ENCODE measurements around the gene PRR14.
"Not testable (repeated sequence)": the region's sequence is repeated elsewhere in the genome, so short reads cannot be mapped to it uniquely, and the experiment has no call there.

The PRR14 gene

DNA sequence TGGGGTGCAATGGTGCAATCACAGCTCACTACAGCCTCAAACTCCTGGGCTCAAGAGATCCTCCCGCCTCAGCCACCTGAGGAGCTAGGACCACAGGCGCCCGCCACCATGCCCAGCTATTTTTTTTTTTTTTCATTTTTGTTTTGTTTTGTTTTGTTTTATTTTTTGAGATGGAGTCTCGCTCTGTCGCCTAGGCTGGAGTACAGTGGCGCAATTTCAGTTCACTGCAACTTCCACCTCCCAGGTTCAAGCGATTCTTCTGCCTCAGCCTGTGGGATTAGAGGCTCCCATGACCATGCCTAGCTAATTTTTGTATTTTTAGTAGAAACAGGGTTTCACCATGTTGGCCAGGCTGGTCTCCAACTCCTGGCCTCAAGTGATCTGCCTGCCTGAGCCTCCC, 18.3 kb upstream of the PRR14 start:
- not testable (repeated sequence) for DNase-seq (ENCODE audit: low read depth)

DNA sequence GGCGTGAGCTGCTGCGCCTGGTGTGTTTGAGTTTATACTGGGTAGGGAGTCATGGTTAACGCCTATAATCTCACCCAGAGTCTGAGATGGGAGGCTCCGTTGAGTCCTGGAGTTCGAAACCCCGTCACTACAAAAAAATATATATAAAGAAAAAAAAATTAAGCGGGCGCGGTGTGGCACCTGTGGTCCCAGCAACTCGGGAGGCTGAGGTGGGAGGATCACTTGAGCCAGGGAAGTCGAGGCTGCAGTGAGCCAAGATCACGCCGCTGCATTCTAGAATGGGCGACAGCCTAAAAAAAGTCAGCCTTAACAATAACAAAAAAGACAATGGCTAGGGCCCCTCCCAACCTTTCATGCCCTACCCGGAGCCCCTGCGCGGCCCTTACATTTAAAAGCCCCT, 17.2 kb upstream of the PRR14 start:
- no peak for DNase-seq (ENCODE audit: low read depth)

DNA sequence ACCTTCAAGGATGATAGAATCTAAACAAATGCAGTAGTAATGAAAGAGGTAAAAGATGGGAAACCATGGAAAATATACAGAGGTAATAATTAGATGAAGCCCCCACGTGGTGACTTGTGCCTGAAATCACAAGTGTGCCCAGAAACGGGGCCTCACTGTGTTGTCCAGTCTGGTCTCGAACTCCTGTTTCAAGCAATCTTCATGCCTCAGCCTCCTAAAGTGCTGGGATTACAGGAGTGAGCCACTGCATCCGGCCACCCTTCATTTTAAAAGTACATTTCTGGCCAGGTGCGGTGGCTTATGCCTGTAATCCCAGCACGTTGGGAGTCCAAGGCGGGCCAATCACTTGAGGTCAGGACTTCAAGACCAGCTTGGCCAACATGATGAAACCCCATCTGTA, 14.2 kb upstream of the PRR14 start:
- no peak for DNase-seq (ENCODE audit: low read depth)

DNA sequence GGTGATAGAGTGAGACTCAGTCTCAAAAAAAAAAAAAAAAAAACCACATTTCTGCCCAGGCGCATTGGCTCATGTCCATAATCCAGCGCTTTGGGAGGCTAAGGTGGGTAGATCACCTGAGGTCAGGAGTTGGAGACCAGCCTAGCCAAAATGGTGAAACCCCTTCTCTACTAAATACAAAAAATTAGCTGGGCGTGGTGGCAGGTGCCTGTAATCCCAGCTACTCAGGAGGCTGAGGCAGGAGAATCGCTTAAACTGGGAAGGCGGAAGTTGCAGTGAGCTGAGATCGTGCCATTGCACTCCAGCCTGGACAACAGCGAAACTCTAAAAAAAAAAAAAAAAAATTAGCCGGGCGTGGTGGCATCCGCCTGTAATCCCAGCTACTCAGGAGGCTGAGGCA, 13.6 kb upstream of the PRR14 start:
- not testable (repeated sequence) for DNase-seq (ENCODE audit: low read depth)

DNA sequence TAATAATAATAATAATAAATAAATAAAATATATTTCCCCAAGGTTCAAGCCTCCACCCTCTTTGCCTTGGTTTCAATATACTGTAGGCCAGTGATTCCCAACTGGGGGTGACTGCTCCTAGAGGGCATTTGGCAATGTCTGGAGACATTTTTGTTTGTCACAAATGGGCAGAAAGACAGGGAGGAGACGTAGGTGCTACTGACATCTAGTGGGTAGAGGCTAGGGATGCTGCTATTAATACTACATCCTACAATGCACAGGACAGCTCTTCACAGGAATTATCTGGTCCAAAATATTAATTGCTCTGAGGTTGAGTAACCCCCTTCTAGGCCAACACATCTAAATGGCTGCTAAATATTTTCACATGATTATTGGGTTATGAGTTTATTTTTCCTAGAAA, 12.8 kb upstream of the PRR14 start:
- DNase-seq (ENCODE audit: low read depth), result no peak

DNA sequence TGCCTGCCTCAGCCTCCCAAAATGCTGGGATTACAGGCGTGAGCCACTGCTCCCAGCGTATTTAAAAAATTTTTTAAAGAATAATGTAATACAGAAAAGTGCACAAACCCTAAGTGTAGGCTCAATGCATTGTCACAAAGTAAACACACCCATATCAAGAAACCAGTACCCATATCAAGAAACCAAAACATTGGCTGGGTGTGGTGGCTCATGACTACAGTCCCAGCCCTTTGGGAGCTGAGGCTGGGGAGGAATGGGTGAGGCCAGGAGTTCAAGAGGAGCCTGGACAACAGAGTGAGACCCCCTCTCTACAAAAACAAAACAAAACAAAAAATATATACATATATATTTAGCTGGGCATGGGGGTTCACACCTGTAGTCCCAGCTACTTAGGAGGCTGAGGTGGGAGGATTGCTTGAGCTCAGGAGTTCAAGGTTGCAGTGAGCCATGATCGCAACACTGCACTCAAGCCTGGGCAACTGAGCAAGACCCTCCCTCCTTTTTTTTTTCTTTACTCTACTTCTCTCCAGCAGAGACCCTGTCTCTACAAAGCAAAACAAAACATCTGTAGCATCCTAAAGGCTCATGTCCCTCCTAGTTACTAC, 9.3 kb upstream of the PRR14 start:
- no peak for DNase-seq (ENCODE audit: low read depth)

DNA sequence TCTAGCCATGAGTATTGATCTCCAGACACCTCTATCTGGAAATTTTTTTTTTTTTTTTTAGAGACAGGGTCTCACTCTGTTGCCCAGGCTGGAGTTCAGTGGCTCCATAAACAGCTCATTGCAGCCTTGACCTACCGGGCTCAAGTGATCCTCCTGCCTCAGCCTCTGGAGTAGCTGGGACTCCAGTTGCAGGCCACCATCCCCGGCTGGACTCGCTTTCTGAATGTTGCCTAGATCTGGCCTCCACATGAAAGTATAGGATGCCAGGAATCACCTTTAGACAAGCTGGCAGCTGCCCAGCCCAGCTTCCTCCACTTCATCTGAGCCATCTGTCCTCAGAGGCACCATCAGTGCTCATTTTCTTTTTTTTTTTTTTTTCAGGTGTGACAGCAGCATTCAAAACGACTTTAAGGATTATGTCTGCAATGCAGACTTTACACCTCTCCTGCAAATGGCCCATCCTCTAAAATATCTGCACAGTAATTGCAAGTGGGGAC, 6.4 kb upstream of the PRR14 start:
- no peak for DNase-seq (ENCODE audit: low read depth)

DNA sequence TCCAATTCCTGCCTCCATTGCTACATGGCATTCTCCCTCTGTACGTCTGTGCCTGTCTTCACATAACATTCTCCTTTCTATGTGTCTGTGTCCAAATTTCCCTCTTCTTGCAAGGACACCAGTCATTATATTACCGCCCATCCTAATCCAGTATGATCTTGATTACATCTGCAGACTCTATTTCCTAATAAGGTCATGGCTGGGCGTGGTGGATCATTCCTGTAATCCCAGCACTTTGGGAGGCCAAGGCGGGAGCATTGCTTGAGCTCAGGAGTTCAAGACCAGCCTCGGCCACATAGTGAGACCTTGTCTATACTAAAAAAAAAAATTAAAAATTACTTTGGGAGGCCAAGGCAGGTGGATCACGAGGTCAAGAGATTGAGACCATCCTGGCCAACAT, 5.0 kb upstream of the PRR14 start:
- no peak for DNase-seq (ENCODE audit: low read depth)

DNA sequence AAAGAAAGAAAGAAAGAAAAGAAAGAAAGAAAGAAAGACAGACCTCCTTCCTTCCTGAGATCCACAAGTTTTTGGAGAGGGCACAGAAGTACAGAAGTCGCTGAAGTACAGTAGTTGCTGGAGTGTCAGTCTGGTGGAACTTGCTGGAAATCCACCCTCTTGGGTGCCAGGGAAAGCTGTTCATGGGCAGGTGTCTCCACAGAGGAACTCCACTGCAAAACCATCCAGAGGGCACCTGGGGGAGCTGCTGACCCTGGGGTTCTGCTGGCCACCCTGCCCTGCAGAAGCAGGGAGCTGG, 3.5 kb upstream of the PRR14 start:
- DNase-seq (ENCODE audit: low read depth), result no peak

DNA sequence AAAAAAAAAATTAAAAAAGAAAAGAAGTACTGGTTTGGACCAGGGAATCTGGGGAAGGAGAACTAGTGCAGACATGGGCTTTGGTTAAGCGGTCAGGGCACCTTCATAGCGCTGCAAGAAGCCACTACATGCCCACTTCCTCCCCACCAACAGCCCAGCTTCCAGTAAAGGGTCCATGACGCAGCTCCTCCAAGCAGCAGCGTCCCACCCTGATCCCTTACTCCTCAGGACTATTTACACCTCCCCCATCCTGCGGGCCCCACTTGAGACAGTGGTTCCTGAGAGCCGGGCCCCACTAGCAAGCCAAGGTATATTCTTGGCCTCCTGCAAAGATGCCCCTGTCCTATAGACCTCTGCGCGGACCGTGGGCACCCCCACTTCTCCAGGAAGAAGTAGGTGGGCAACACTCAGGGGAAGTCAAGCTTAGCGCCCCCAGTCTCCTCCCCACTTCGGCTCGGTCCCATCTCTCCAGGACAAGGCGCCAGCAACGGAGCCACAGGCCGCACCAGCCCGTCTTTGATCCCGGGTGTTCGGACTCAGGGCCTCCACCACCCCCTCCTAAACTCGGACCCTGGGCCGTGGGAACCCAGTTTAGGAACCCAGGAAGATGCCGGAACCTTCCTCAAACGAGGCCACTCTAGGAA, 913 bp upstream of the PRR14 start:
- no peak for DNase-seq (ENCODE audit: low read depth)

DNA sequence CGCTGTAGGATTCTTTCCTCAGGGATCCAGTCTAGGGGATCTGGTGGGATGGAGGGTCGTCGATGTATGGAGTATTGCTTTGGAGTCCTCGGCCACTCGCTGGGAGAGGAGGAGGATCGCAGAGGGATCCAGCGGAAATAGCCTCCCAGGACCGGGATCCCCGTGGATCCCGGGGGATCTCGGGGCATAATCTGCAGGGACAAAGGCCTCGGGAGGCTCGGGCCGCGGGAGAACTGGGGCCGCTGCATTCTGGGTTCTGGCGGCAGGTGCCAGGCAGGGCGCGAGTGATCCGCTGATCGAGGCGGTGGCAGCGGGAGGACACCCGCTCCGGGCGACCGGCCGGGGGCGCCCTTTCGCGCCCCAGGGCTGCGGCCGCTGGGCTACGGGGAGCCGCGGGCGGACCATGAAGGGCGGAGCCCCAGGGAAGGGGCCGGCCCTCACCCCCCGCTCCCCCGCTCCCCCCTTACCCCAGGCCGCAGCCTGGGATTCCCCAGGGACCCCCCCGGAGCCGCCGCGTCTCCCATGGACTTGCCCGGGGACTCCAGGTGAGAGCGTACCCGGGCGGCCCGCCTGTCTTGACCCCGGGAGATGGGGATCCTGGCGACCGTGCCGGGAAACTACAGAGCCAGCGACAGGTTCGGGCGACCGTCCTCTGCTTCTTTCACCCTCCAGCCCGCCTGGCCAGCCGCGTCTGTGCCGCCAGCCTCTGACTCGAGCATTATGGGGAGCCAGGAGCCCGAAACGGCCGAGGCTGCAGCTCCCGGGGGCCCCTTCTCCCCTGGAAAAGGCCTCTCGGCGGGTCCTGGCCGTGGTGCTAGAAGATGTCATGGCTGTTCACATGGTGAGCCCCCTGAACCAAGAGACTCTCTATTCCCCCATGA, 604 bp downstream of the PRR14 start:
- DNase-seq (ENCODE audit: low read depth), result peak; percentile 61

DNA sequence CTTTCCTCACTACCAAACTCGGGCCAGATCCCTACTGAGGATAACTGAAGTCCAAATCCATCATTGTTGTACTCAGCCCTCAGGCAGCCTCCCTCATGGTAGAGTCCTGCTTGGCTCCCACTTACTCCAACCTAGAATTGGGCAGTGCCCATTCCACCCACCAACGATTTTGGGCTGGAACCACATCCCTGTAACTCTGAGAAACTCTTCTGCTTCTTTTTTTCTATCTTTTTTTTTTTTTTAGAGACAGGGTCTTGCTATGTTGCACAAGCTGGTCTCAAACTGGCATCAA, 1.2 kb downstream of the PRR14 start:
- DNase-seq (ENCODE audit: low read depth), result no peak

DNA sequence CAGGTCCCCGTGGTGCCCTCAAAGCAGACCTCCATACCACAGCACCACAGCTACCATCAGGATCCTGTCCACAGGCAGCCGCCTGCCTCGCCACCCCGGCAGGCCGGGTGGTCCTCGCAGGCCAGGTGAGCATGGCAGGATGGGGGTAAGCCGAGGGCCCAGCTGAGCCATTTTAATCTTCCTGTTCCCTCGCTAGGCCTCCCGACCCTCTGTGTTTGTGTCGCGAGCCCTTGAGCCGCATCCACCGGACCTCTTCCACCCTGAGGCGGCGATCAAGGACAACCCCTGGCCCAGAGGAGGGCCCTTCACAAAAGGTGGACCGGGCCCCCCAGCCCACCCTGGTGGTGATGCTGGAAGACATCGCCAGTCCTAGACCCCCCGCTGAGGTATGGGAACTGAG, 2.0 kb downstream of the PRR14 start:
- no peak for DNase-seq (ENCODE audit: low read depth)

DNA sequence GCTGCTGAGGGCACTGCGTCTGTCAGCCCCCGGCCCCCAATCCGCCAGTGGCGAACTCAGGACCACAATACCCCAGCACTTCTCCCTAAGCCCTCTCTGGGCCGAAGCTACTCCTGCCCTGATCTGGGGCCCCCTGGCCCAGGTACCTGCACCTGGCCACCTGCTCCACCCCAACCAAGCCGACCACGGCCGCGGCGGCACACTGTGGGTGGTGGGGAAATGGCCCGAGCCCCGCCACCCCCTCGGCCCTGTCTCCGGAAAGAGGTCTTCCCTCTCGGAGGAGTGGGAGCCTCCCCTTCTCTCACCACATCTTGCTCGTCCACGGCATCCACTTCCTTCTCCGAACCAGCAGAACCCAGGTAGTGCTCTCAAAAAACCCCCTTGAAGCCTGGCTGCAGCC, 4.1 kb downstream of the PRR14 start:
- DNase-seq (ENCODE audit: low read depth), result no peak

DNA sequence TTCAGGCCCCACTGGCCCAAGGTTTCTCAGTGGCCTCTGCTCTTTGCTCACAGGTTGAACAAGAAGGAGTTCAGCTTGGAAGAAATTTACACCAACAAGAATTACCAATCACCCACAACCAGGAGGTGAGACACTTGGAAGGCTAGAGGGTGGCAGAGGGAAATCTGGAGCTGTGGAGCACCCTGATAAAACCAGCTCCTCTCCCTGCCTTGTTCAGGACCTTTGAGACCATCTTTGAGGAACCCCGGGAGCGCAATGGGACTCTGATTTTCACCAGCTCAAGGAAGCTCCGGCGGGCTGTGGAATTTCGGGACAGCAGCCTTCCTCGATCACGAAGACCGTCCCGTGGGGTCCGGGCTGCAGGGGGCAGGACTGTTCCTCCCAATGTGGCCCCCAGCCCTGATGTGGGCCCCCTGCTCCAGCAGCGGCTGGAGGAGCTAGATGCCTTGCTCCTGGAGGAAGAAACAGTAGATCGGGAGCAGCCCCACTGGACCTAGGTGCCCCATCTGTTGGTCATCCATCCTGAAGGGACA, 5.1 kb downstream of the PRR14 start:
- DNase-seq (ENCODE audit: low read depth), result no peak

DNA sequence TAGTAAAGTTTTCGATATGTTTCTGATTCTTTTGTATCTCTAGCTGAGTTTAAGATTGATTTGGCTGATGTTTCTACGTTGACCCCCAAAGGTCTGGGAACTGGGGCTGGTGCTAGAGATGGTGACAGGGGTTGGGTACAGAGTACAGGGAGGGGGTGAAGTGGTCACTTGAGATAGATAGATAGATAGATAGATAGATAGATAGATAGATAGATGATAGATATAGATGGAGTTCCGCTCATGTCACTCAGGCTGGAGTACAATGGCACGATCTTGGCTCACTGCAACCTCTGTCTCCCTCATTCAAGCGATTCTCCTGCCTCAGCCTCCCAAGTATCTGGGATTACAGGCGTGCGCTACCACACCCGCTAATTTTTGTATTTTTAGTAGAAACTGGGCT, 5.6 kb downstream of the PRR14 start:
- no peak for DNase-seq (ENCODE audit: low read depth)

DNA sequence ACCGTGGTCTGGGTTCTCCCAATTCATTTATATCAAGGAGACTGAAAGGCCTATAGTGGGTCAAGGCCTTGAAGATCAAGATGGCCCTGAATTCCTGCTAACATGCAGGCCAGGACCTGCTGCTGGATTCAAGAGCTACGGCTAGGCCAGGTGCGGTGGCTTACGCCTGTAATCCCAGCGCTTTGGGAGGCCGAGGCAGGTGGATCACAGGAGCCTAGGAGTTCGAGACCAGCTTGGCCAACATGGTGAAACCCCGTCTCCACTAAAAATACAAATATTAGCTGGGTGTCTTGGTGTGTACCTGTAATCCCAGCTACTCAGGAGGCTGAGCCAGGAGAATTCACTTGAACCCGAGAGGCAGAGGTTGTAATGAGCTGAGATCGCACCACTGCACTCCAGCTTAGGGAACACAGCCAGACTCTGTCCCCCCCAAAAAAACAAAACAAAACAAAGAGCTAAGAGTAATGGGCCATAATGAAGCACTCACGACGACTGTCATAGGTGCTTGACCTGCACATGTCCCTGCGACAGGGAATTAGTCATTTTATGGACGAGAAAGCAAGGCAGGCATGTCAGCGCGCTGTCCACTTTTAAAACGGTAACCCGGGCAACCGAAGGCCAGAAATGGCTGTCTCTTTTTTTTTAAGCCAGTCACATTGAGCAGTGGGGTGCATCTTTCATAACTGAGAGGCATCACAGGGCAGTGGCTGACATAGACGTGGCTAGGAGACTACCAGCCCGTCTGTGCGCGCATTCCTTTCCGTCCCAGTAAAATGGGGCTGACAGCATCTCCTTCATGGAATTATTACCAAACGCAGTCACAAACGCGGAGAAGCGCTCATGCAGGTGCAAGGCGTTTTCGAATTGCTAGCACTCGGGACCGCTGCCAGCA, 6.5 kb downstream of the PRR14 start:
- DNase-seq (ENCODE audit: low read depth), result no peak

DNA sequence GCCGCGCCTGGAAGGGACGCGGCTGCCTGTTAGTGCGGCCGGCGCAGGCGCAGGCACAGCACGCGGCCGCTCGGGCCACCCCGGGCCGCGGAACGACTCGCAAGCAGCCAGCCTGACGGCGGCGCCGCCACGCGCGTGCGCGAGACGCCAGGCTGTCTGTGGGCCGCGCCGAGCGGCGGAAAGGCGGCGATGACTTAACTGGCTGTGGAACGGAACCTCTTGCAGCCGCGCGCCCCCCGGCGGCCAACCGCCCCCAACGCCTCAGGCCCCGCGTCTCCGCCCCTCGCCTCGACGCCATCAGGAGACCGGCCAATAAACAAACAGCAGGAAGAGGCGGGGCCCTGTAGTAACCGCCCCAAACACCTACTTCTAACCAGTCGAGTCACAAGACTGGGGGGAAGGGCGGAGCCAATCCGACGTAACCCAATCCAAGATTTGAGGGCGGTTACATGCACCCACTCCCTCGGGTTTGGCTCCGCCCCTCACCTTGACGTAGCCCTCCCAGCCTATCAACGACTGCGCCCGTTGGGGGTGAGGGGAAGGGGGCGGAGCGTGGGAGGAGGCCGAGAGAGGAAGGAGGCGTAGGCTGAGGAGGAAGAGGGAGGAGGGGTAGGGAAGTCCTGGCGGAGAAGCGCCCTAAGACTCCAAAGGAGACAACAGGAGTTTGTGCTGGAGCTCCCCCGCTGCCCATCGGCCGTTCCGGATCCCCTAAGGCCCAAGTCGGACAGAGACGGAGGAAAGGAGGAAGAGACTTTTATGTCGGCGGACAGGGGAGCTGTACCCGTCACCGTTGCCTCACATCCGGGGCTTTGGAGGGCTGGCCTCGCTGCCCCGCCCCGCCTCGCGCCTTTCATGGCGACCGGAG, 7.3 kb downstream of the PRR14 start, which contains the start of gene FBRS:
Gene FBRS (plus strand): TSS at position 566 of the 865 bp plus-strand sequence. CDS start 1,088 bp downstream, outside the sequence.
- peak; percentile 100 for DNase-seq (ENCODE audit: low read depth)

DNA sequence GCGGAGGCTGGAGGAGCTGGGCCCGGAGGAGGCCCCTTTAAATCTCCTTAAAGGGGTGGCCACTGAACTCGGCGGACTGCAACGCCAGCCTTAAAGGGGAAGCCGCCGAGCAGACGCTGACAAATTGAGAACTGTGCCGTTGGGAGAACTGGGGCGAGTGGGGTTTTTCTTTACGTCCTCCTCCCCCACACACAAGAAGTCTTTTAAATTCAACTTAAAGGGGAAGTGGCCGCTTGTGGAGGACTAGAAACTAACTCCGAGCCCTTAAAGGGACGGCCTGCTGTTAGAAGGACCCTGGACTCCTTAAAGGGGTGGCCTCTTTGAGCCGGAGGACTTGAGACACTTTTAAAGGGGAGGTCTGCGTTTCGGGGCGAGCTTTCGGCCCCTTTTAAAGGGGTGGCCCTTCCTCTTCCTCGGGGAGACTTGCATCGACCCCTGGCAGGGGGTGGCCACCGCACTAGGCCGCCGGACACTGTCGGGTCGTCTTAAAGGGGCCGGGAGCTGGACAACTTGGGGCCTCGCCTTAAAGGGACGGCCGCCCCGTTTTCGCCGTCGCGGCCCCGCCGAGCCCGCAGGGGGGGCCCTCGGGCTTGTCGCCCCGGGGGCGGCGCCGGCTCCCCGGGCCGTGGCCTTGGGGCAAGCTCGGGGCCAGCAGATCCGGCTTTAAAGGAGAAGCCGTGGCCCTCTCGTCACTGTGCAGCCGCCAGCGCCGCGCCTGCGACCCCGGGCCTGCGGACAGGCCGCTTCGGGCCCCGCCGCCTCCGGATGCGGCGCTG, 8.2 kb downstream of the PRR14 start:
- peak; percentile 95 for DNase-seq (ENCODE audit: low read depth)
